Measurements from ENCODE around the gene AQP12B.

DNA sequence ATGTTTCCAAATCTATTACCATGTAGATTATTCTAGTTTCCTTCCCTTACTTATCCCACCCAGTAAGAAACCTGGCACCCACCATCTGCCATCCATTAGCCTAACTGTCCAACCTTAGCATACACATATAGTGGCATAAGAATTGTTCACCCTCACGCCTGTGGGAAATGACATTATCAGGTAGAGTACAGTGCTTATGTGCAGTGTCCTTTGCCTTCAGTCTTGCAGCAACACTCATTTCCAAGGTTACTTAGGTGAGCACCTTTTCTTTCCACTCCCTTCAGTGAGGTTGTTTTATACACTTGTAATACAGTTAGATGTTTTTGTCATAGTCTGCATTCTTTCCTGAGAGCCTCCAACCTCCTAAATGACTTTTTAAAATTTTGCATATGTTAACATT, 18.1 kb downstream of the AQP12B start:
- TF ChIP-seq, protein P1, sequence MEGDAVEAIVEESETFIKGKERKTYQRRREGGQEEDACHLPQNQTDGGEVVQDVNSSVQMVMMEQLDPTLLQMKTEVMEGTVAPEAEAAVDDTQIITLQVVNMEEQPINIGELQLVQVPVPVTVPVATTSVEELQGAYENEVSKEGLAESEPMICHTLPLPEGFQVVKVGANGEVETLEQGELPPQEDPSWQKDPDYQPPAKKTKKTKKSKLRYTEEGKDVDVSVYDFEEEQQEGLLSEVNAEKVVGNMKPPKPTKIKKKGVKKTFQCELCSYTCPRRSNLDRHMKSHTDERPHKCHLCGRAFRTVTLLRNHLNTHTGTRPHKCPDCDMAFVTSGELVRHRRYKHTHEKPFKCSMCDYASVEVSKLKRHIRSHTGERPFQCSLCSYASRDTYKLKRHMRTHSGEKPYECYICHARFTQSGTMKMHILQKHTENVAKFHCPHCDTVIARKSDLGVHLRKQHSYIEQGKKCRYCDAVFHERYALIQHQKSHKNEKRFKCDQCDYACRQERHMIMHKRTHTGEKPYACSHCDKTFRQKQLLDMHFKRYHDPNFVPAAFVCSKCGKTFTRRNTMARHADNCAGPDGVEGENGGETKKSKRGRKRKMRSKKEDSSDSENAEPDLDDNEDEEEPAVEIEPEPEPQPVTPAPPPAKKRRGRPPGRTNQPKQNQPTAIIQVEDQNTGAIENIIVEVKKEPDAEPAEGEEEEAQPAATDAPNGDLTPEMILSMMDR (IDR thresholded peaks at IDR 0.05; ENCODE audit: low read depth, low read length): no peak
- no peak for TF ChIP-seq EZH2phosphoT487 (IDR thresholded peaks at IDR 0.05; ENCODE audit: low read depth)

All from OCI-LY3 (cell line).